Measurements from ENCODE around the gene GOLM1. TPM values are rescaled to one million over a fixed set of nuclear protein-coding genes. Genes with fewer than 3 reads are reported as not detected.

GOLM1 gene
- total and polyA plus RNA-seq, 2 donors (not counting 3 experiments of a cell fraction or from before 2014, with no cell fraction given): 49.8 to 108 TPM

DNA sequence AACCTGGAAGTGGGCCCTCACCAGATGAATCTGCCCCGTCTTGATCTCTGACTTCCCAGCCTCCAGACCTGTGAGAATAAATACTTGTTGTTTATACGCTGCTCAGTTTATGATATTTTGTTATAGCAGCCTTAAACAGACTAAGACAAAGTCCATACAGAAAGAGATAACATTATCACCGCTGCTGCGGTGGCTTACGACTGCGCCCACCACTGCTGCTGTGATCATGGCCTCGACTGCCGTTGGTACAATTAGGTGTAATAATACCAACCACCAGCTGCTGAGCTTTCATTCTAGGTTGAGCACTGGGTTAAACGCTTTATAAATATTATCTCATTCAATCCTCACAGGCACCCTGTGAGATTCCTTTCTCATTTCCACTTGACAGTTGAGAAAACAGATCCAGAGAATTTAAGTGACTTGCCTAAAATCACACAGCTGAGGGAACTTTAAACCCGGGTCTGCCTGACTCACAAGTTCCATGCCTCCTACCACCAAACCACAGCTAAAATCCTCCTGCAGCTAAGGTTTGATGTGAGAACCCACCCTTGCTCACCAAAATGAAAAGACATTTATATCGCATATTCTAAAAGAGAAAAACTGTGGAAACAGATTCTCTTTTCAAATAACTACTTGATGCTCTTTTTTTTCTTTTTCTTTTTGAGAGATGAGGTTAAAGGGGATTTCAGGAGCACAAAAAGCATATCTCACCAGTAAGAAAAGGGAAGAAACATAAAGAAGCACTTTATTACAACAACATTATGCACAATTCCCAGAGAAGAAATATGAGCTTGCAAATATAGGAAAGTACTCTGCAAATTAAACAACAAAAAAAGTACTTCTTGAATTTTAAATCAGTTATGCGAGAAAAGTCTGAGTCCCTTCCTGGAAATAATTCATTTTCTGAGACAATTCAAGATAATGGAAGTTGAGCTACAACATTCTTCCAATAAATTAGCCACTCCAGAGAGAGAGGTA lies 23.9 kb downstream of the GOLM1 start:
- no peak overlapping the region for H2AFZ ChIP-seq (ENCODE audit: low read depth, low read length)
- no TSS peak for BruUV-seq (replicated peaks)
- H3K79me2 ChIP-seq (ENCODE audit: control insufficient read depth, insufficient read depth, low read length): peaks cover 6% of the 10 kb centered on the region
- peaks cover 12% of the 10 kb centered on the region in 2 experiments for H3K36me3 ChIP-seq (ENCODE audit: control insufficient read depth in 2 of 2, extremely low read depth in 1 of 2, insufficient read depth in 2 of 2, low read length in 2 of 2)
- no peak for DNase-seq (ENCODE audit: low read depth, low spot score)
- H3K4me3 ChIP-seq (replicated peaks in 1 of 3; ENCODE audit: insufficient read depth in 1 of 3, low read depth in 1 of 3, low read length in 3 of 3): no peak overlapping the region
- no peaks in the 10 kb centered on the region for H3K9me1 ChIP-seq (replicated peaks; ENCODE audit: control insufficient read depth, extremely low read depth, insufficient read depth, low read length)
- H3K9ac ChIP-seq (replicated peaks; ENCODE audit: extremely low read depth, insufficient read depth, low read length): no peak overlapping the region
- H4K20me1 ChIP-seq (replicated peaks; ENCODE audit: control insufficient read depth, extremely low read depth, insufficient read depth, low read length): no peaks in the 10 kb centered on the region
- TF ChIP-seq, protein P1, sequence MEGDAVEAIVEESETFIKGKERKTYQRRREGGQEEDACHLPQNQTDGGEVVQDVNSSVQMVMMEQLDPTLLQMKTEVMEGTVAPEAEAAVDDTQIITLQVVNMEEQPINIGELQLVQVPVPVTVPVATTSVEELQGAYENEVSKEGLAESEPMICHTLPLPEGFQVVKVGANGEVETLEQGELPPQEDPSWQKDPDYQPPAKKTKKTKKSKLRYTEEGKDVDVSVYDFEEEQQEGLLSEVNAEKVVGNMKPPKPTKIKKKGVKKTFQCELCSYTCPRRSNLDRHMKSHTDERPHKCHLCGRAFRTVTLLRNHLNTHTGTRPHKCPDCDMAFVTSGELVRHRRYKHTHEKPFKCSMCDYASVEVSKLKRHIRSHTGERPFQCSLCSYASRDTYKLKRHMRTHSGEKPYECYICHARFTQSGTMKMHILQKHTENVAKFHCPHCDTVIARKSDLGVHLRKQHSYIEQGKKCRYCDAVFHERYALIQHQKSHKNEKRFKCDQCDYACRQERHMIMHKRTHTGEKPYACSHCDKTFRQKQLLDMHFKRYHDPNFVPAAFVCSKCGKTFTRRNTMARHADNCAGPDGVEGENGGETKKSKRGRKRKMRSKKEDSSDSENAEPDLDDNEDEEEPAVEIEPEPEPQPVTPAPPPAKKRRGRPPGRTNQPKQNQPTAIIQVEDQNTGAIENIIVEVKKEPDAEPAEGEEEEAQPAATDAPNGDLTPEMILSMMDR (IDR thresholded peaks at IDR 0.05; ENCODE audit: extremely low read depth in 1 of 2, insufficient read depth in 1 of 2, low read depth in 1 of 2, low read length in 2 of 2): no peak
- TF ChIP-seq EZH2 (IDR thresholded peaks at IDR 0.05; ENCODE audit: borderline replicate concordance, low read depth, low read length, severe bottlenecking) (no peak), POLR2A (IDR thresholded peaks at IDR 0.05; ENCODE audit: low read depth, low read length) (no peak), JUN (IDR thresholded peaks at IDR 0.05; ENCODE audit: borderline replicate concordance, insufficient read depth, insufficient read length, low read depth) (no peak), POLR2AphosphoS5 (IDR thresholded peaks at IDR 0.05; ENCODE audit: insufficient read depth, low read depth, low read length) (no peak), GATA2 (IDR thresholded peaks at IDR 0.05; ENCODE audit: insufficient read depth, insufficient read length, low read depth, low read length) (no peak), FOS (IDR thresholded peaks at IDR 0.05; ENCODE audit: borderline replicate concordance, insufficient read depth, low read length) (no peak), MYC (IDR thresholded peaks at IDR 0.05; ENCODE audit: low read depth, low read length) (no peak)
- TF ChIP-seq, protein P2, sequence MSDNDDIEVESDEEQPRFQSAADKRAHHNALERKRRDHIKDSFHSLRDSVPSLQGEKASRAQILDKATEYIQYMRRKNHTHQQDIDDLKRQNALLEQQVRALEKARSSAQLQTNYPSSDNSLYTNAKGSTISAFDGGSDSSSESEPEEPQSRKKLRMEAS (IDR thresholded peaks at IDR 0.05; ENCODE audit: insufficient read depth, insufficient read length): no peak
- H3K27ac ChIP-seq (ENCODE audit: insufficient read depth, low read depth, low read length): no peak overlapping the region
- dilution Hi-C loops (cut with MboI; ENCODE audit: extremely low pct_ligation_motif_present, low sequenced_read_pairs): no loop called here
- ChIA-PET CTCF (interaction anchor here (1.6 kb wide), 1 partner anchor 9 kb away, joined by 4 read pairs; no protein-coding TSS in a partner anchor), POLR2A (no interaction called here)
- FAIRE-seq: no peak
- intact Hi-C loops (cut with micrococcal nuclease): no loop called here
- H3K9me3 ChIP-seq (replicated peaks; ENCODE audit: control insufficient read depth, insufficient read depth, low read length): no peaks in the 10 kb centered on the region
- no peaks in the 10 kb centered on the region for H3K27me3 ChIP-seq (ENCODE audit: control insufficient read depth in 2 of 2, insufficient read depth in 2 of 2, low read length in 2 of 2)
- peaks cover 5% of the 10 kb centered on the region for H3K4me1 ChIP-seq (ENCODE audit: control insufficient read depth, extremely low read depth, insufficient read depth, low read length)
- no peak overlapping the region for H3K4me2 ChIP-seq (ENCODE audit: insufficient read depth, low read length)
